Raji (cell line): Measurements from ENCODE around the gene ANKRD33B.

Source experiments
- POLR2A ChIP-seq: IDR thresholded peaks from 2 replicates; pipeline ENCODE4 v1.6.1; 2011; ENCODE audit warnings: low read depth, low read length, control low read depth; ENCODE audit not compliant: insufficient read depth

Gene ANKRD33B

GRCh38 chr5:10563110-10563944, 543 bp upstream of the ANKRD33B start:
- no peak for TF ChIP-seq POLR2A

- no peak for TF ChIP-seq POLR2A
These were observed 1.2 kb downstream of the ANKRD33B start for GRCh38 chr5:10564838-10565784.

GRCh38 chr5:10565785-10566542, 2.1 kb downstream of the ANKRD33B start:
- TF ChIP-seq POLR2A = peak; percentile 40; the same call in 1 of the 2 replicates

GRCh38 chr5:10566543-10567068, 2.7 kb downstream of the ANKRD33B start:
- TF ChIP-seq POLR2A = no peak

GRCh38 chr5:10567121-10567591, 3.3 kb downstream of the ANKRD33B start:
- TF ChIP-seq POLR2A = no peak

- TF ChIP-seq POLR2A = no peak
These were observed 4.0 kb downstream of the ANKRD33B start for GRCh38 chr5:10567781-10568321.

- no peak for TF ChIP-seq POLR2A
These were observed 8.6 kb downstream of the ANKRD33B start for GRCh38 chr5:10572451-10572850.

GRCh38 chr5:10573487-10574145, 9.7 kb downstream of the ANKRD33B start:
- no peak for TF ChIP-seq POLR2A

- no peak for TF ChIP-seq POLR2A
These were observed 12.4 kb downstream of the ANKRD33B start for GRCh38 chr5:10576121-10576789.

GRCh38 chr5:10576790-10577189, 12.9 kb downstream of the ANKRD33B start:
- TF ChIP-seq POLR2A = no peak

GRCh38 chr5:10577371-10578292, 13.8 kb downstream of the ANKRD33B start:
- no peak for TF ChIP-seq POLR2A

- no peak for TF ChIP-seq POLR2A
These were observed 14.4 kb downstream of the ANKRD33B start for GRCh38 chr5:10578293-10578665.
